Neuronal stem cell (in vitro differentiated cells): ENCODE results near the gene WFDC1.
"Not testable (repeated sequence)": the region's sequence is repeated elsewhere in the genome, so short reads cannot be mapped to it uniquely, and the experiment has no call there.

Source experiments
- DNase-seq: peaks from one replicate; pipeline ENCODE4 v3.0.0-alpha.2; 2013; ENCODE audit warnings: low spot score
- H2AFZ ChIP-seq: one replicate; pipeline ENCODE4 v1.6.1; 2013; ENCODE audit warnings: mild to moderate bottlenecking, low read length, inconsistent platforms
- H2AK5ac ChIP-seq: 2 replicates; pipeline ENCODE4 v1.6.1; 2013; ENCODE audit warnings: low read depth, mild to moderate bottlenecking, inconsistent platforms, low read length, moderate library complexity, mixed read lengths
- H2BK120ac ChIP-seq: 2 replicates; pipeline ENCODE4 v1.6.1; 2013; ENCODE audit warnings: low read depth, mild to moderate bottlenecking, inconsistent platforms, low read length, moderate library complexity, mixed read lengths
- H2BK12ac ChIP-seq: one replicate; pipeline ENCODE4 v1.6.1; 2013; ENCODE audit warnings: low read length, inconsistent platforms
- H2BK15ac ChIP-seq: 2 replicates; pipeline ENCODE4 v1.6.1; 2013; ENCODE audit warnings: mild to moderate bottlenecking, low read length, inconsistent platforms, mixed read lengths
- H2BK5ac ChIP-seq: one replicate; pipeline ENCODE4 v1.6.1; 2013; ENCODE audit warnings: inconsistent platforms, mild to moderate bottlenecking, low read length, moderate library complexity
- H3K14ac ChIP-seq: one replicate; pipeline ENCODE4 v1.6.1; 2013; ENCODE audit warnings: low read length, inconsistent platforms
- H3K18ac ChIP-seq: 2 replicates; pipeline ENCODE4 v1.6.1; 2013; ENCODE audit warnings: low read length, inconsistent platforms
- H3K23ac ChIP-seq: 2 replicates; pipeline ENCODE4 v1.6.1; 2013; ENCODE audit warnings: low read depth, mild to moderate bottlenecking, mixed read lengths, low read length, inconsistent platforms; ENCODE audit not compliant: poor library complexity
- H3K27ac ChIP-seq: replicated peaks from 3 replicates; pipeline ENCODE4 v1.5.1; 2013; ENCODE audit warnings: low read length, inconsistent platforms
- H3K27me3 ChIP-seq, 3 experiments: 2 replicates each; pipeline ENCODE4 v1.6.1; 2013; ENCODE audit warnings: low read length in 3 of 3, mild to moderate bottlenecking in 2 of 3, inconsistent platforms in 1 of 3, low read depth in 1 of 3, mixed read lengths in 1 of 3, moderate library complexity in 1 of 3; ENCODE audit not compliant: control insufficient read depth in 3 of 3, insufficient read depth in 3 of 3
- H3K36me3 ChIP-seq, 2 donors: replicated peaks in 1 of 2; 2 replicates each; pipeline ENCODE4 v1.6.1; 2013; ENCODE audit warnings: low read length in 2 of 2; ENCODE audit not compliant: control insufficient read depth in 2 of 2, insufficient read depth in 2 of 2
- H3K4ac ChIP-seq: 2 replicates; pipeline ENCODE4 v1.6.1; 2013; ENCODE audit warnings: inconsistent platforms, mild to moderate bottlenecking, low read length, moderate library complexity
- H3K4me1 ChIP-seq, 2 donors: 1 replicate in 1 of 2; 2 replicates in 1 of 2; pipeline ENCODE4 v1.6.1; 2013; ENCODE audit warnings: low read length in 2 of 2, low read depth in 1 of 2; ENCODE audit not compliant: control insufficient read depth in 2 of 2, insufficient read depth in 1 of 2
- H3K4me2 ChIP-seq: one replicate; pipeline ENCODE4 v1.6.1; 2013; ENCODE audit warnings: mild to moderate bottlenecking, low read length, inconsistent platforms; ENCODE audit not compliant: insufficient read depth, poor library complexity, severe bottlenecking
- H3K4me3 ChIP-seq, 2 donors: 2 replicates each; pipeline ENCODE4 v1.5.1; 2013; ENCODE audit warnings: low read length in 2 of 2, mild to moderate bottlenecking in 2 of 2, inconsistent platforms in 1 of 2, moderate library complexity in 1 of 2
- H3K79me1 ChIP-seq: one replicate; pipeline ENCODE4 v1.6.1; 2013; ENCODE audit warnings: low read depth, mild to moderate bottlenecking, inconsistent platforms, low read length, moderate library complexity
- H3K9ac ChIP-seq: one replicate; pipeline ENCODE4 v1.6.1; 2013; ENCODE audit warnings: mild to moderate bottlenecking, low read depth, low read length, inconsistent platforms; ENCODE audit not compliant: poor library complexity
- H3K9me3 ChIP-seq, 2 donors: replicated peaks in 1 of 2; 2 replicates each; pipeline versions ENCODE3 to v1.6.1; 2013; ENCODE audit warnings: low read length in 2 of 2, mild to moderate bottlenecking in 2 of 2, inconsistent platforms in 1 of 2, low read depth in 1 of 2, mixed read lengths in 1 of 2, moderate library complexity in 1 of 2; ENCODE audit not compliant: control insufficient read depth in 2 of 2, insufficient read depth in 1 of 2
- H4K8ac ChIP-seq: one replicate; pipeline ENCODE4 v1.6.1; 2013; ENCODE audit warnings: low read depth, mild to moderate bottlenecking, inconsistent platforms, low read length, moderate library complexity
- H4K91ac ChIP-seq: one replicate; pipeline ENCODE4 v1.6.1; 2013; ENCODE audit warnings: low read length, low read depth, mild to moderate bottlenecking, inconsistent platforms; ENCODE audit not compliant: poor library complexity
- WGBS, 2 donors: extraction: QIAGEN DNeasy Blood & Tissue Kit; methylation state at CpG; one replicate each; pipeline ENCODE4 v1.1.7; 2013; ENCODE audit warnings: missing lambda C conversion rate in 2 of 2, mixed read lengths in 1 of 2; ENCODE audit not compliant: insufficient read length in 2 of 2, insufficient replicate concordance in 1 of 2; ENCODE audit errors: extremely low coverage in 2 of 2; 5-methylcytosine and 5-hydroxymethylcytosine counted together

WFDC1 gene

GRCh38 chr16:84340325-84341040 lies 45.8 kb downstream of the WFDC1 start:
- WGBS, 2 donors = no CpG with 5 or more reads among the region's 18 CpGs
- no peak for DNase-seq

GRCh38 chr16:84341528-84342295 lies 47.0 kb downstream of the WFDC1 start:
- H2BK5ac ChIP-seq = no peak overlapping the region
- no peak overlapping the region for H2BK120ac ChIP-seq
- H3K36me3 ChIP-seq = no peaks in the 10 kb centered on the region
- H3K79me1 ChIP-seq = no peaks in the 10 kb centered on the region
- no peak overlapping the region for H3K14ac ChIP-seq
- no peak overlapping the region for H3K4me2 ChIP-seq
- no peak overlapping the region for H3K4me3 ChIP-seq
- no peak overlapping the region for H3K23ac ChIP-seq
- H2AK5ac ChIP-seq = no peak overlapping the region
- no peak overlapping the region for H2BK12ac ChIP-seq
- no peak overlapping the region for H3K9ac ChIP-seq
- H2AFZ ChIP-seq = no peak overlapping the region
- no peak overlapping the region for H2BK15ac ChIP-seq
- no CpG with 5 or more reads among the region's 24 CpGs for WGBS, 2 donors
- H3K9me3 ChIP-seq = peaks cover 3 to 4% of the 10 kb centered on the region in 2 donors
- peaks cover 0 to 2% of the 10 kb centered on the region in 2 donors for H3K4me1 ChIP-seq
- no peak for DNase-seq
- H3K4ac ChIP-seq = no peak overlapping the region
- no peak overlapping the region for H4K91ac ChIP-seq
- H4K8ac ChIP-seq = no peak overlapping the region
- H3K18ac ChIP-seq = no peak overlapping the region
- H3K27me3 ChIP-seq = peaks cover 0 to 20% (median 0%) of the 10 kb centered on the region in 3 experiments
- no peak overlapping the region for H3K27ac ChIP-seq

More at GRCh38 chr16:84340325-84341040, 45.8 kb downstream of the WFDC1 start:
- H2BK12ac ChIP-seq = peak overlapping the region; percentile 60
- H4K91ac ChIP-seq = no peak overlapping the region
- no peak overlapping the region for H3K14ac ChIP-seq
- no peak overlapping the region for H3K27ac ChIP-seq
- no peaks in the 10 kb centered on the region for H3K36me3 ChIP-seq
- peak overlapping the region; percentile 82 for H3K18ac ChIP-seq
- no peak overlapping the region for H4K8ac ChIP-seq
- no peak overlapping the region for H3K4me2 ChIP-seq
- no peak overlapping the region for H2BK5ac ChIP-seq
- no peak overlapping the region for H3K9ac ChIP-seq
- H3K4me1 ChIP-seq = peaks cover 0 to 2% of the 10 kb centered on the region in 2 donors
- no peak overlapping the region for H3K4me3 ChIP-seq
- peaks cover 3 to 4% of the 10 kb centered on the region in 2 donors for H3K9me3 ChIP-seq
- H2BK120ac ChIP-seq = no peak overlapping the region
- H3K79me1 ChIP-seq = no peaks in the 10 kb centered on the region
- H3K23ac ChIP-seq = no peak overlapping the region
- peak overlapping the region; percentile 13 for H2AK5ac ChIP-seq
- peaks cover 0 to 20% (median 0%) of the 10 kb centered on the region in 3 experiments for H3K27me3 ChIP-seq
- H3K4ac ChIP-seq = no peak overlapping the region
- H2BK15ac ChIP-seq = peak overlapping the region; percentile 20
- H2AFZ ChIP-seq = no peak overlapping the region

DNA sequence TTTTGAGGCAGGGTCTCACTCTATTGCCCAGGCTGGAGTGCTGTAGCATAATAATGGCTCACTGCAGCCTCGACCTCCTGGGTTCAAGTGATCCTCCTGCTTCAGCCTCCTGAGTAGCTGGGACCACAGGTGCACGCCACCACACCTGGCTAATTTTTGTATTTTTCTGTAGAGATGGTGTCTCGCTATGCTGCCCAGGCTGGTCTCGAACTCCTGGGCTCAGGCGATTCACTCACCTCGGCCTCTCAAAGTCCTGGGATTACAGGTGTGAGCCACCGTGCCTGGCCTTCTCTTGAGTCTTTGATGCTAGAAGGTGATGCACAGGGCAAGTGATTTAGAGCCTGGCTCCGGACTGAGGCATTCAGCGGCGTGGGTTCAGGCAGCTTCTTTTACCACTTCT lies 49.1 kb downstream of the WFDC1 start:
- H2BK15ac ChIP-seq, H4K8ac ChIP-seq, H4K91ac ChIP-seq, H2BK12ac ChIP-seq, H3K18ac ChIP-seq, H2AK5ac ChIP-seq, H3K14ac ChIP-seq, H3K27ac ChIP-seq, H3K4me2 ChIP-seq, DNase-seq, H3K4ac ChIP-seq, H3K9me3 ChIP-seq, H3K9ac ChIP-seq, H3K23ac ChIP-seq, H2AFZ ChIP-seq, H2BK120ac ChIP-seq, H3K79me1 ChIP-seq, H3K4me3 ChIP-seq, H3K4me1 ChIP-seq, H3K36me3 ChIP-seq, H2BK5ac ChIP-seq: not testable (repeated sequence)
- H3K27me3 ChIP-seq = peaks cover 0 to 20% (median 0%) of the 10 kb centered on the region in 3 experiments
- WGBS, 2 donors = no CpG with 5 or more reads among the region's 10 CpGs

DNA sequence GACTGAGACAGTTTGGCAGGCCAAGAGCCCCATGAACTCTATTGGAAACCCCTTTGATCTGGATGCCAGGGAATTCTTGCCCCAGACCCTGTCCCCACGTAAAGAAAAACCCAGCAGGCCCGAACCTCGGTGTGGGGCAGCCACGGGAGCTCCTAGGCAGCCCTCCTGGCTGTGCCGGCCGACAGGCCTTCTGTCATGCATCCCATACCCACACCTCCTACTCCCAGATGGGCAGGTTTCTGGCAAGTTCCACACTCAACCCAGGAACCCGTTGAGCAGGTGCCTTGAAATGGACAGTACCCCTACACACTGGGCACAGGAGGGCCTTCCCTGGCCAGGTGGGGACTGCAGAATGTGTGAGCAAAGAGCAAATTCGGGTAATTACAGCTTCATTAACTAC lies 50.1 kb downstream of the WFDC1 start:
- Histone ChIP-seq H3K9me3 (peaks cover 0 to 1% of the 10 kb centered on the region in 2 donors), H3K27ac (no peak overlapping the region), H2AK5ac (no peak overlapping the region), H2BK5ac (no peak overlapping the region), H3K79me1 (no peaks in the 10 kb centered on the region), H3K9ac (no peak overlapping the region), H2AFZ (no peak overlapping the region), H3K36me3 (no peaks in the 10 kb centered on the region), H3K18ac (peak overlapping the region; percentile 39), H4K8ac (no peak overlapping the region), H3K4me1 (peaks cover 0 to 2% of the 10 kb centered on the region in 2 donors), H3K27me3 (peaks cover 0 to 14% (median 0%) of the 10 kb centered on the region in 3 experiments), H3K4me3 (no peak overlapping the region), H3K4ac (no peak overlapping the region), H2BK12ac (no peak overlapping the region), H3K4me2 (no peak overlapping the region), H2BK15ac (peak overlapping the region; percentile 70), H4K91ac (no peak overlapping the region), H3K23ac (peak overlapping the region; percentile 26), H2BK120ac (no peak overlapping the region), H3K14ac (no peak overlapping the region)
- no CpG with 5 or more reads among the region's 8 CpGs for WGBS, 2 donors
- no peak for DNase-seq
